Endothelial cell of umbilical vein (primary cell): Measurements from ENCODE around the gene IRGM. TPM values are rescaled to one million over a fixed set of nuclear protein-coding genes. Genes with fewer than 3 reads are reported as not detected.

Experiments
- BruUV-seq: library from RNA; stranded (reverse); fragments of 400-500 nt; replicated peaks from 2 replicates; lab custom pipeline; 2021; lab: Mats Ljungman, UMichigan
- CTCF ChIA-PET: fragments of 300-600, 350-600 bp; sonication (Branson Sonifier 250); formaldehyde crosslinking; loops from one replicate; lab custom pipeline; 2021; ENCODE audit warnings: antibody characterized with exemption, inconsistent platforms; lab: Charles Lee
- POLR2A ChIA-PET: fragments of 300-600, 350-600 bp; sonication (Branson Sonifier 250); formaldehyde crosslinking; loops from one replicate; lab custom pipeline; 2021; ENCODE audit warnings: antibody characterized with exemption, inconsistent platforms; lab: Charles Lee
- DNase-seq: peaks from one replicate; pipeline ENCODE4 v3.0.0-alpha.2; 2011; ENCODE audit warnings: low read depth, low spot score
- FAIRE-seq: peaks from 2 replicates; lab custom pipeline; 2011; peaks lifted over from hg19 to GRCh38; lab: Jason Lieb, UNC
- H2AFZ ChIP-seq: 2 replicates; pipeline ENCODE4 v1.6.0; 2012; ENCODE audit warnings: low read depth, low read length, control low read depth, inconsistent platforms
- H3K27ac ChIP-seq: 2 replicates; pipeline ENCODE4 v1.5.1; 2011; ENCODE audit warnings: low read depth, mild to moderate bottlenecking, control low read depth, low read length, moderate library complexity; ENCODE audit not compliant: insufficient read depth
- H3K27me3 ChIP-seq, 2 experiments: 2 replicates each; pipeline versions ENCODE4 v1.6.0 to v1.6.1; 2011; ENCODE audit warnings: low read length in 2 of 2, mixed read lengths in 1 of 2; ENCODE audit not compliant: control insufficient read depth in 2 of 2, insufficient read depth in 2 of 2
- H3K36me3 ChIP-seq, 2 experiments: 2 replicates in 1 of 2; 3 replicates in 1 of 2; pipeline ENCODE4 v1.5.1; 2011; ENCODE audit warnings: low read length in 2 of 2, mild to moderate bottlenecking in 1 of 2, moderate library complexity in 1 of 2; ENCODE audit not compliant: control insufficient read depth in 2 of 2, insufficient read depth in 2 of 2; ENCODE audit errors: extremely low read depth in 1 of 2
- H3K4me1 ChIP-seq: 3 replicates; pipeline ENCODE4 v1.5.1; 2011; ENCODE audit warnings: mild to moderate bottlenecking, low read length; ENCODE audit not compliant: control insufficient read depth, insufficient read depth; ENCODE audit errors: extremely low read depth
- H3K4me2 ChIP-seq: 2 replicates; pipeline ENCODE4 v1.6.1; 2011; ENCODE audit warnings: low read length, control low read depth, mixed read lengths; ENCODE audit not compliant: insufficient read depth
- H3K4me3 ChIP-seq, 3 experiments: fragments of 200-600 bp in 1 of 3; sonication (generic), shearing (Covaris generic) in 1 of 3; replicated peaks in 1 of 3; 2 replicates each; pipeline ENCODE4 v1.5.1; 2011 to 2016; ENCODE audit warnings: control low read depth in 3 of 3, low read length in 3 of 3, mild to moderate bottlenecking in 2 of 3, inconsistent platforms in 1 of 3, low read depth in 1 of 3, moderate library complexity in 1 of 3; ENCODE audit not compliant: insufficient read depth in 1 of 3
- H3K79me2 ChIP-seq: 2 replicates; pipeline ENCODE4 v1.6.0; 2012; ENCODE audit warnings: low read length, inconsistent platforms; ENCODE audit not compliant: control insufficient read depth, insufficient read depth
- H3K9ac ChIP-seq: replicated peaks from 2 replicates; pipeline ENCODE3; 2011; ENCODE audit warnings: low read length, control low read depth; ENCODE audit not compliant: insufficient read depth; ENCODE audit errors: extremely low read depth
- H3K9me1 ChIP-seq: replicated peaks from 3 replicates; pipeline ENCODE4 v1.6.0; 2011; ENCODE audit warnings: mild to moderate bottlenecking, low read length; ENCODE audit not compliant: control insufficient read depth, insufficient read depth; ENCODE audit errors: extremely low read depth
- H3K9me3 ChIP-seq: replicated peaks from 2 replicates; pipeline ENCODE4 v1.5.1; 2012; ENCODE audit warnings: low read length, inconsistent platforms; ENCODE audit not compliant: control insufficient read depth, insufficient read depth
- H4K20me1 ChIP-seq: replicated peaks from 2 replicates; pipeline ENCODE3; 2011; ENCODE audit warnings: mild to moderate bottlenecking, low read length; ENCODE audit not compliant: control insufficient read depth, insufficient read depth; ENCODE audit errors: extremely low read depth
- EZH2 ChIP-seq: IDR thresholded peaks from 2 replicates; pipeline ENCODE4 v1.6.1; 2012; ENCODE audit warnings: borderline replicate concordance, low read depth, mild to moderate bottlenecking, moderate library complexity, low read length, inconsistent platforms; ENCODE audit not compliant: severe bottlenecking
- FOS ChIP-seq: IDR thresholded peaks from 2 replicates; pipeline ENCODE4 v1.6.1; 2011; ENCODE audit warnings: mild to moderate bottlenecking, low read length, moderate library complexity, borderline replicate concordance; ENCODE audit not compliant: insufficient read depth
- GATA2 ChIP-seq: IDR thresholded peaks from 2 replicates; pipeline ENCODE4 v1.7.0; 2011; ENCODE audit warnings: low read depth, mild to moderate bottlenecking, moderate library complexity, mixed read lengths, low read length; ENCODE audit not compliant: insufficient read length, insufficient read depth
- JUN ChIP-seq: IDR thresholded peaks from 2 replicates; pipeline ENCODE4 v1.6.1; 2011; ENCODE audit warnings: borderline replicate concordance, low read depth; ENCODE audit not compliant: insufficient read length, insufficient read depth
- MYC ChIP-seq: IDR thresholded peaks from one replicate; pipeline ENCODE4 v1.6.1; 2011; ENCODE audit warnings: mild to moderate bottlenecking, low read depth, low read length
- POLR2A ChIP-seq: IDR thresholded peaks from 2 replicates; pipeline ENCODE4 v1.6.1; 2012; ENCODE audit warnings: low read depth, mild to moderate bottlenecking, control low read depth, low read length
- POLR2AphosphoS5 ChIP-seq: IDR thresholded peaks from 2 replicates; pipeline ENCODE4 v1.6.1; 2012; ENCODE audit warnings: low read depth, mild to moderate bottlenecking, control low read depth, low read length, moderate library complexity; ENCODE audit not compliant: insufficient read depth
- dilution Hi-C: fragments of 300-500 bp; cut with MboI; formaldehyde crosslinking; loops from one replicate; pipeline ENCODE4 v1.15.0; 2019; ENCODE audit warnings: low sequenced_read_pairs; ENCODE audit not compliant: extremely low pct_ligation_motif_present
- intact Hi-C: fragments of 100-400 bp; cut with micrococcal nuclease; formaldehyde crosslinking; loops from one replicate; pipeline ENCODE4 v1.10.0; 2022
- polyA plus RNA-seq, 4 experiments: library from polyadenylated mRNA; depleted of rRNA in 3 of 4; stranded (reverse) in 3 of 4; unstranded in 1 of 4; fragments of >200 nt; gene quantifications; 2 replicates each; pipeline versions ENCODE4 v1.2.1 to v1.2.3, GENCODE V29; 2011 to 2012; ENCODE audit warnings: missing spikeins in 1 of 4
- total RNA-seq: library from RNA; stranded (reverse); gene quantifications from 2 replicates; pipeline ENCODE4 v1.2.3, GENCODE V29; 2021
- TF ChIP-seq, protein P1 (sequence below), 2 donors: IDR thresholded peaks; 1 replicate in 1 of 2; 2 replicates in 1 of 2; pipeline ENCODE4 v1.5.1; 2011; ENCODE audit warnings: low read length in 2 of 2, mild to moderate bottlenecking in 2 of 2, moderate library complexity in 2 of 2, control low read depth in 1 of 2, inconsistent platforms in 1 of 2, low read depth in 1 of 2; ENCODE audit not compliant: insufficient read depth in 1 of 2; ENCODE audit errors: extremely low read depth in 1 of 2
- TF ChIP-seq, protein P2 (sequence below): IDR thresholded peaks from 2 replicates; pipeline ENCODE4 v1.6.1; 2011; ENCODE audit not compliant: insufficient read depth, insufficient read length

Gene IRGM
- total and polyA plus RNA-seq, 2 donors (not counting 3 experiments of a cell fraction or from before 2014, with no cell fraction given) = not detected

GRCh38 chr5:150816946-150817345, 29.4 kb upstream of the IRGM start:
- H3K27me3 ChIP-seq = peaks cover 3 to 7% of the 10 kb centered on the region in 2 experiments
- FAIRE-seq (no peak), DNase-seq (no peak)
- ChIA-PET POLR2A (no interaction called here), CTCF (interaction anchor here (1.2 to 2.0 kb wide), 2 partner anchors 11 to 30 kb away, joined by 4 to 6 read pairs; no protein-coding TSS in a partner anchor)
- TF ChIP-seq POLR2A (no peak), GATA2 (no peak), EZH2 (no peak), JUN (no peak), MYC (no peak), FOS (no peak), POLR2AphosphoS5 (no peak)
- TF ChIP-seq, protein P1, sequence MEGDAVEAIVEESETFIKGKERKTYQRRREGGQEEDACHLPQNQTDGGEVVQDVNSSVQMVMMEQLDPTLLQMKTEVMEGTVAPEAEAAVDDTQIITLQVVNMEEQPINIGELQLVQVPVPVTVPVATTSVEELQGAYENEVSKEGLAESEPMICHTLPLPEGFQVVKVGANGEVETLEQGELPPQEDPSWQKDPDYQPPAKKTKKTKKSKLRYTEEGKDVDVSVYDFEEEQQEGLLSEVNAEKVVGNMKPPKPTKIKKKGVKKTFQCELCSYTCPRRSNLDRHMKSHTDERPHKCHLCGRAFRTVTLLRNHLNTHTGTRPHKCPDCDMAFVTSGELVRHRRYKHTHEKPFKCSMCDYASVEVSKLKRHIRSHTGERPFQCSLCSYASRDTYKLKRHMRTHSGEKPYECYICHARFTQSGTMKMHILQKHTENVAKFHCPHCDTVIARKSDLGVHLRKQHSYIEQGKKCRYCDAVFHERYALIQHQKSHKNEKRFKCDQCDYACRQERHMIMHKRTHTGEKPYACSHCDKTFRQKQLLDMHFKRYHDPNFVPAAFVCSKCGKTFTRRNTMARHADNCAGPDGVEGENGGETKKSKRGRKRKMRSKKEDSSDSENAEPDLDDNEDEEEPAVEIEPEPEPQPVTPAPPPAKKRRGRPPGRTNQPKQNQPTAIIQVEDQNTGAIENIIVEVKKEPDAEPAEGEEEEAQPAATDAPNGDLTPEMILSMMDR (IDR thresholded peaks at IDR 0.05; ENCODE audit: extremely low read depth in 1 of 2, insufficient read depth in 1 of 2, low read depth in 1 of 2, low read length in 2 of 2) = no peak
- TF ChIP-seq, protein P2, sequence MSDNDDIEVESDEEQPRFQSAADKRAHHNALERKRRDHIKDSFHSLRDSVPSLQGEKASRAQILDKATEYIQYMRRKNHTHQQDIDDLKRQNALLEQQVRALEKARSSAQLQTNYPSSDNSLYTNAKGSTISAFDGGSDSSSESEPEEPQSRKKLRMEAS = no peak
- H3K9me3 ChIP-seq = no peaks in the 10 kb centered on the region
- no peaks in the 10 kb centered on the region for H3K36me3 ChIP-seq
- intact Hi-C loops (no loop called here), dilution Hi-C loops (no loop called here)
- H3K79me2 ChIP-seq = no peaks in the 10 kb centered on the region
- BruUV-seq = no TSS peak
- H3K9ac ChIP-seq = no peak overlapping the region
- H3K4me1 ChIP-seq = no peaks in the 10 kb centered on the region
- no peak overlapping the region for H3K4me2 ChIP-seq
- no peak overlapping the region for H3K4me3 ChIP-seq
- no peaks in the 10 kb centered on the region for H4K20me1 ChIP-seq
- H3K9me1 ChIP-seq = no peaks in the 10 kb centered on the region
- no peak overlapping the region for H2AFZ ChIP-seq
- no peak overlapping the region for H3K27ac ChIP-seq
